Fibroblast of villous mesenchyme (primary cell): ENCODE measurements around the gene TMEM106A. TPM values are rescaled to one million over a fixed set of nuclear protein-coding genes. Genes with fewer than 3 reads are reported as not detected.
"Not testable (repeated sequence)": the region's sequence is repeated elsewhere in the genome, so short reads cannot be mapped to it uniquely, and the experiment has no call there.

Source experiments
- DNase-seq: peaks from one replicate; pipeline ENCODE4 v3.0.0-alpha.2; 2010; ENCODE audit warnings: low read depth
- H3K4me3 ChIP-seq: 2 replicates; pipeline ENCODE4 v1.5.1; 2011; ENCODE audit warnings: low read depth, mild to moderate bottlenecking, low read length
- total RNA-seq: library from RNA; depleted of rRNA; stranded (reverse); fragments of >200 nt; gene quantifications from 2 replicates; pipeline ENCODE4 v1.2.3, GENCODE V29; 2012
- TF ChIP-seq, protein P1 (sequence below): IDR thresholded peaks from 2 replicates; pipeline ENCODE4 v1.5.1; 2012; ENCODE audit warnings: low read depth, mild to moderate bottlenecking, low read length; ENCODE audit not compliant: insufficient read depth

The TMEM106A gene, protein sequence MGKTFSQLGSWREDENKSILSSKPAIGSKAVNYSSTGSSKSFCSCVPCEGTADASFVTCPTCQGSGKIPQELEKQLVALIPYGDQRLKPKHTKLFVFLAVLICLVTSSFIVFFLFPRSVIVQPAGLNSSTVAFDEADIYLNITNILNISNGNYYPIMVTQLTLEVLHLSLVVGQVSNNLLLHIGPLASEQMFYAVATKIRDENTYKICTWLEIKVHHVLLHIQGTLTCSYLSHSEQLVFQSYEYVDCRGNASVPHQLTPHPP
- total RNA-seq: 11.0 and 11.7 TPM in 2 replicates

DNA sequence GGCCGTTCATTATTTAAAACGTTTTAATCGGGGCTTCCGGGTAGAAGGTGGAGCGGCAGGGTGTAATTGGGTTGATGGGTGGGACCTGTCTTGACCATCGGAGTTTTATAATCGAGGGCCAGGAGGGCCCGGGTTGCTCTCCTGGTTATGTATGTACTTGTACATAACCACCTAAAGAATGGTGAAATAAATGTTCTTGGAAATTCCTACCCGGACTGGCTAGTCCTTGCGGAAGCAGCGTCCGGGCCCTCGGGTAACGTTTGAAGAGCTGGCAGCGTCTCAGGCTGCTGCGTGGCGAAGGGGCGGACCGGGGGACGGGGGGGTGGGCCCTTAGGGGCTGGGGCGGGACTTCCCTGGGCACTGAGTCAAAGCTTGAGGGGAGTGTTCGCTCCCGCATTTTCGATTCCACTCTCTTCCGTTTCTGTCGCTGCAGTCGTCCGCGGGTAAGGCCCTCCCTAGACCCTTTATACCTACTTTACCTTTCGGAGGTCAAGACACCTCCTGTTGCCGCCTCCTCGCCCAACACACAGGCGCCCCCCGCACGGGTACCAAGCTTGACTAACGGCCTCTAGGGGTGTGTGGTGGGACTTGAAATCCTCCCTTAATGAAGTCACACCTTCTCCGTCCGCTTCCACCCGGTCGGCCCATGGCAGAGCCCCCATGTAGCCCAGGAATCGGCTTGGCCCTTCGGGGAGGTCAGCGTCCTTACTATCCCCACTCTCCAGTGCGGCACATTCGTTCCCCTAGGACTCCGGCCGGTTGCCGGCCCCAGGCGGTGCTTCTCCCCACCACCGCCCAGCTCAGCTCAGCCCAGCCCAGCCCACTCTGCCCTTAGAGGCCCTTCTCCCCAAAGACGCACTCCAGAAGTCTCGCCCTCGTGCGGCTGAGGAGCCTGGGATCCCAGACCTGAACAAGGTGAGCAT, at the start of gene TMEM106A:
Gene TMEM106A, plus strand, starts transcription at position 396 of the 923 bp plus-strand sequence. CDS start 1,167 bp downstream, outside the sequence.
- TF ChIP-seq, protein P1, sequence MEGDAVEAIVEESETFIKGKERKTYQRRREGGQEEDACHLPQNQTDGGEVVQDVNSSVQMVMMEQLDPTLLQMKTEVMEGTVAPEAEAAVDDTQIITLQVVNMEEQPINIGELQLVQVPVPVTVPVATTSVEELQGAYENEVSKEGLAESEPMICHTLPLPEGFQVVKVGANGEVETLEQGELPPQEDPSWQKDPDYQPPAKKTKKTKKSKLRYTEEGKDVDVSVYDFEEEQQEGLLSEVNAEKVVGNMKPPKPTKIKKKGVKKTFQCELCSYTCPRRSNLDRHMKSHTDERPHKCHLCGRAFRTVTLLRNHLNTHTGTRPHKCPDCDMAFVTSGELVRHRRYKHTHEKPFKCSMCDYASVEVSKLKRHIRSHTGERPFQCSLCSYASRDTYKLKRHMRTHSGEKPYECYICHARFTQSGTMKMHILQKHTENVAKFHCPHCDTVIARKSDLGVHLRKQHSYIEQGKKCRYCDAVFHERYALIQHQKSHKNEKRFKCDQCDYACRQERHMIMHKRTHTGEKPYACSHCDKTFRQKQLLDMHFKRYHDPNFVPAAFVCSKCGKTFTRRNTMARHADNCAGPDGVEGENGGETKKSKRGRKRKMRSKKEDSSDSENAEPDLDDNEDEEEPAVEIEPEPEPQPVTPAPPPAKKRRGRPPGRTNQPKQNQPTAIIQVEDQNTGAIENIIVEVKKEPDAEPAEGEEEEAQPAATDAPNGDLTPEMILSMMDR: peak; percentile 43
- peak within 1 kb of the TSS; percentile 79 for H3K4me3 ChIP-seq
- DNase-seq: peak; percentile 93

DNA sequence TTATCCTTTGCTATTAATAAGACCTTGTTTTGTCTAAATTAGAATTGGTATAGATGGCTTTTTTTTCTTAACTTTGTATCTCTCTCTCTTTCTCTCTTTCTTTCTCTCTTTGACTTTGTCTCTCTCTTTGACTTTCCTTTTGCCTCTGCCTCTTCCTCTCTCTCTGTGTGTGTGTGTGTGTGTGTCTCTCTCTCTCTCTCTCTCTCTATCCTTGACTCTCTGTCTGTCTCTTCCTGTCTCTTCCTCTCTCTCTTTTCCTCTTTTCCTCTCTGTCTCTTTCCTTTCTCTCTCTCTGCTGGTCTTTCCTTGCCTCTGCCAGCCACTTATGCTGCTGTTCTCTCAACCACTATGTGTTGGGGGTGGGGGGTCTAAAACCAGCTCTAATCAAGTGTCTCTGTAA, 45.7 kb upstream of the TMEM106A start:
- DNase-seq, H3K4me3 ChIP-seq: not testable (repeated sequence)

DNA sequence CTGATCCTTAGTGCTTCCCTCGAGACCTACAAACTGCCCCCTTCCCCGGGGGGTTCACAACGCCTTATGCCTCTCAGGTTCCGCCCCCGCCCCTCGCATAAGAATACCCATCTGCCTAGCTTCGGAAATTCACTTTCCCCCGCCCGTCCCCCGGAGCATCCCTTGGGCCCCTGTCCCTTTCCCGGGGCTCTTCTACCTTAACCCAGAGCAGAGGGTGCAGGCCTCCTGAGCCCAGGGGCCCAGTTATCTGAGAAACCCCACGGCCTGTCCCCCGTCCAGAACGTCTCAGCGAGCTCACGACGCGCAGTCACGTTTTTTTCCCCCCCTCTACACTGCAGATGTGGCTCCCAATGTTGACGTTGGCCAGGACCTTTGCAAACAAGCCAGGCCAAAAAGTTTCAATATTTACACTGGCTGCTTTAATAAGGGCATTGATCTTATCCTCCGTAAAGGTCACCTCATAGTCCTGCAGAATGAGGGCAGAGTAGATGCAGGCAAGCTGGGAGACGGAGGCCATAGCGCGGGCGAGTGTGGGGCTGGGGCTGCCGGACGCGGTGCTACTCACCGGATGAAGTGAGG, 42.0 kb upstream of the TMEM106A start:
- H3K4me3 ChIP-seq: peak overlapping the region; percentile 74
- peak; percentile 62 for DNase-seq
- TF ChIP-seq, protein P1: no peak

DNA sequence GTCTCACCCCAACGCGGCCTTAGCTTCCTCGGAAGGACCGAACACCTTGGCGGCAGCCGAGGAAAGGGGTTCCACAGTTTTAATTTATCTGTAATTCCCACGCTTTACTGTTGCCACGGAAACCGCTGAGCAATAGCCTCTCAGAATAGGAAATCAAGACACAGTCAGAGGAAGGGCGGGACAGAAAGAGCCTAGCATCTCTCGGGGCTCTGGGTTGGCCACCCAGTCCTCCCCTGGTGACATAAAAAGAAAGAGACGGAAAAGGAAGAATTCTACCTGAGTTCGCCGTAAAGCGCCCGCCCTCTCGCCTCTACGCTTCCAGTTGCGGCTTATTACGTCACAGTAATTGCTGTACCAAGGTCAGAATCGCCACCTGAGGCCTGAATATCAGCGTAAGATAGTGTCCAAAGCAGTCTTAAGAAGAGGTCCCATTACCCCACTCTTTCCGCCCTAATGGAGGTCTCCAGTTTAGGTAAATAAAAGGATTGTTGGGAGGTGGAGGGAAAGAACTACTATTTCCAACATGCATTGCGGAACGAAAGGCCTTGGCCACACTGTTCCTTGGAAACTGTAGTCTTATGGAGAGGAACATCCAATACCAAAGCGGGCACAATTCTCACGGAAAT, 41.4 kb upstream of the TMEM106A start:
- DNase-seq: peak; percentile 97
- H3K4me3 ChIP-seq: peak overlapping the region; percentile 74
- TF ChIP-seq, protein P1: no peak

DNA sequence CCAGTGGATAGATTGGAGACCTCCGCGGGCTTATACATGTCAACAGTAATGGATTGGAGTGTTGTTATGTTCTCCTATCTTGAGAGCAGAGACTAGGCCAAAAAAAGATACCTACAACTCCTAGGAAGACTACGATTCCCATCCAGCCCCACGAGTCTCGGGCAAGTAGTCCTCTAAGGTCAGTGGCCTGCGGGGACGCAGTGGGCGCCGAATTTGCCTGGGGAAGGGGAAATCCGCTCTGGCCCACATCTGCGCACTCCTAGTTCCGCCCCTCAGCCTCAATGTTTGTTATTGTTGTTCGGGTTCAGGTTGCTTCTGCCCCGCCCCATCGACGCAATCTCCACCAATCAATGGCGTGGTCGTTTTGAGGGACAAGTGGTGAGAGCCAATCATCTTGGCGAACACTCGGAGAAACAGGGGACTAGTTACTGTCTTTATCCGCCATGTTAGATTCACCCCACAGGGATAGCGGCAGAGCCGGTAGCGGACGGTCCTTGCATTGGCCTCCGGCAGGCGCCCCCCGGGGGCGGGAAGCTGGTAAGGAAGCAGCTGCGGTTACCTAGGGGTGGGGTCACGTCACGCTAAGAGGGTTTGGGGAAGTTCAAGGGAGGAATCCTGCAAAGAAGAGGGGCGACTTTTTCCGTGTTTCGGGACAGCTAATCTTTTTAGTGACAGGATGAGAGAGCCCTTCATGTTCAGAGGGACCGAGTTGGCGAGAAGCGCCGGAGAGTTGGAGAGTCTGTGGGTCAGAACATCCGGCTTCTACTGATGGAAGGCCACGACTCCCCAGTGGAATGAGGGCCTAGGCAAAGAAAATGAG, 40.7 kb upstream of the TMEM106A start, which contains the start of gene NBR1:
Gene NBR1, plus strand, starts transcription at position 449 of the 820 bp plus-strand sequence. CDS start 4,586 bp downstream, outside the sequence.
- DNase-seq: peak; percentile 99
- TF ChIP-seq, protein P1: peak; percentile 12
- peak within 1 kb of the TSS; percentile 74 for H3K4me3 ChIP-seq

DNA sequence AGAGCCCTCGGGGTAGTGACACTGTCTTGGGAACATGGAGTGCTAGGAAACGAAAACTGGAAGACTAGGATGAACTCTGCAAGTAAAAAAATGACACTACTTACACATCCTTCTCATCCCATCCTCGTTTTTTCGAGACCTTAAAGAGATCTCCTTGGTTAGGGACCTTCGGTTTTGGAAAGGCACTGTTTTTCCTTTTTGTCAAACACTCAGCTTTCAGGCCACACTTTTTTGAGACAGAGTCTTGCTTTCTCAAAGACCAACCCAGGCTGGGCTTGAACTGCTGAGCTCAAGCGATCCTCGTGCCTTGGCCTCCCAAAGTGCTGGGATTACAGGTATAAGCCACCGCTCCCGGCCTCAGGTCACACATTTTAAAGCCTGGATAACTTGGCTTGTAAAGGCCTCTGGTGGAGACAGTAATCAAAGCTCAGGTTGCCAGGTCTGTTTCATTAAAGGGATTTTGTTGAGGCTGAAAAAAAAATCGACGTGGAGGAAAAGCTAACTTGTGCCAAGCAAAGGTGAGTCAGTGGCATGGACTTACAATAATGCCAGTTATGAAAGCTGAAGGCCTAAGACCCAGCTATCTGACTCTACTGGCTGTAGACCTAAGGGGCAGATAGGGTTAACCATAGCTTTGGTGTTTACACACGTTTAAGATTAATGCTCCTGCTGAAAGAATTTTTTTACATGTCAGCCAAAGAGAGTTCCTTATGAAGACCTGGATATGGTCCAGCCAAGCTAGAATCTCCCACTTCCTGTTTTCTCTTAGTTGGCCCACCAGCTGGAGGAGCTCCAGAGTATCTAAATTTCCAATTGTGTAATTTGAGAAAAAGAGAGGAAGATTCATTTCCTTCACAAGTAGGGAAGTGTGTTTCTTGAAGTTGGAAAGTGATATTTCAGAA, 39.8 kb upstream of the TMEM106A start:
- TF ChIP-seq, protein P1: peak; percentile 38
- peak overlapping the region; percentile 74 for H3K4me3 ChIP-seq
- DNase-seq: peak; percentile 95
